Right lobe of liver (tissue), 6 donors: Measurements from ENCODE around the gene TLE1. TPM values are rescaled to one million over a fixed set of nuclear protein-coding genes. Genes with fewer than 3 reads are reported as not detected.
"Not testable (repeated sequence)": the region's sequence is repeated elsewhere in the genome, so short reads cannot be mapped to it uniquely, and the experiment has no call there.

Source experiments
- ATAC-seq, 4 donors: fragments of 200-7000 bp; cut with Tn5 transposase; one replicate each; pipeline ENCODE4 v1.9.1; 2020; ENCODE audit warnings: mild to moderate bottlenecking in 4 of 4, moderate library complexity in 4 of 4
- DNase-seq, 3 donors: peaks; one replicate each; pipeline ENCODE4 v3.0.0-alpha.2; 2020
- H3K27ac ChIP-seq, 3 donors: fragments of 200-600 bp; one replicate each; pipeline ENCODE4 v1.8.0; 2022
- H3K27me3 ChIP-seq, 2 donors: fragments of 200-600 bp; one replicate each; pipeline ENCODE4 v1.8.0; 2022
- H3K36me3 ChIP-seq, 4 donors: fragments of 200-600 bp; sonication (generic) in 1 of 4; one replicate each; pipeline versions ENCODE4 v1.5.1 to v1.8.0; 2017 to 2022; ENCODE audit warnings: control low read depth in 1 of 4
- H3K4me1 ChIP-seq, 4 donors: fragments of 200-600 bp; sonication (generic) in 1 of 4; one replicate each; pipeline versions ENCODE4 v1.5.1 to v1.8.0; 2017 to 2022; ENCODE audit warnings: control low read depth in 1 of 4
- H3K4me3 ChIP-seq, 3 donors: fragments of 200-600 bp; one replicate each; pipeline ENCODE4 v1.8.0; 2022
- H3K9me3 ChIP-seq, 4 donors: fragments of 200-600 bp; sonication (generic) in 1 of 4; one replicate each; pipeline versions ENCODE4 v1.5.1 to v1.8.0; 2017 to 2022; ENCODE audit warnings: control low read depth in 1 of 4
- CTCF ChIP-seq, 4 donors: fragments of 200-600 bp in 3 of 4; fragments of 450-650 bp in 1 of 4; IDR thresholded peaks; one replicate each; pipeline versions ENCODE4 v1.5.1 to v1.8.0; 2016 to 2022; ENCODE audit warnings: antibody characterized with exemption in 4 of 4, mild to moderate bottlenecking in 2 of 4
- POLR2A ChIP-seq: fragments of 450-650 bp; IDR thresholded peaks from one replicate; pipeline ENCODE4 v1.6.1; 2017; ENCODE audit warnings: antibody characterized with exemption, mild to moderate bottlenecking
- WGBS: methylation state at CpG from one replicate; pipeline ENCODE4 v1.1.6; 2018; ENCODE audit warnings: low coverage, low lambda C conversion rate; ENCODE audit not compliant: insufficient coverage; ENCODE audit errors: missing lambda C conversion rate; 5-methylcytosine and 5-hydroxymethylcytosine counted together
- intact Hi-C, 2 donors: fragments of 100-400 bp; cut with DNase I; formaldehyde crosslinking; loops; one replicate each; pipeline versions ENCODE4 v1.11.2 to v1.14.1; 2022
- total RNA-seq, 6 experiments: library from RNA; depleted of rRNA in 2 of 6; stranded (reverse); fragments of >200 nt in 2 of 6; fragmentation: NEBNext Ultra II Directional in 3 of 6; extraction: Animal tissue kit (Norgen Biotek cat#: 25700) in 3 of 6; gene quantifications; one replicate each; pipeline versions ENCODE4 v1.1.0 to v1.2.4, GENCODE V29; 2016 to 2023
- donor health status: DM: no; HTN: yes; CAD: no.
- donor health status: DM: no; HTN: no; CAD: no.
- donor health status: DM: no; HTN: no; CAD: no.
- donor health status: DM: no; HTN: yes; CAD: no.
- donor health status: DM: no; HTN: yes; CAD: no.

Gene TLE1
- total RNA-seq, 6 experiments from 2014 or later = 31.9 to 62.9 (median 58.0) TPM

- H3K4me1 ChIP-seq = peaks cover 0 to 6% (median 0%) of the 10 kb centered on the region in 4 donors
- no peak overlapping the region for H3K4me3 ChIP-seq
- ATAC-seq = no peak
- H3K27ac ChIP-seq = no peak overlapping the region
- TF ChIP-seq CTCF (IDR thresholded peaks at IDR 0.05) (no peak), POLR2A (no peak)
- WGBS = 93% methylated on average over 8 of the region's 8 CpGs
- no peaks in the 10 kb centered on the region for H3K27me3 ChIP-seq
- H3K9me3 ChIP-seq = no peaks in the 10 kb centered on the region
- H3K36me3 ChIP-seq = peaks cover 0 to 36% (median 10%) of the 10 kb centered on the region in 4 donors
- intact Hi-C loops = no loop called here
- DNase-seq = no peak
Observed at GRCh38 chr9:81650586-81651515, 38.5 kb downstream of the TLE1 start.

GRCh38 chr9:81649475-81650240, 39.7 kb downstream of the TLE1 start:
- WGBS = 81% methylated on average over 13 of the region's 13 CpGs
- DNase-seq = no peak
- H3K27me3 ChIP-seq = no peaks in the 10 kb centered on the region
- H3K9me3 ChIP-seq = no peaks in the 10 kb centered on the region
- TF ChIP-seq POLR2A = no peak
- TF ChIP-seq CTCF (IDR thresholded peaks at IDR 0.05) = no peak
- H3K4me3 ChIP-seq = no peak overlapping the region
- H3K36me3 ChIP-seq = peaks cover 0 to 36% (median 10%) of the 10 kb centered on the region in 4 donors
- no peak overlapping the region for H3K27ac ChIP-seq
- no peak for ATAC-seq
- H3K4me1 ChIP-seq = no peaks in the 10 kb centered on the region
- intact Hi-C loops = no loop called here

- no peaks in the 10 kb centered on the region for H3K27me3 ChIP-seq
- no peak for TF ChIP-seq POLR2A
- TF ChIP-seq CTCF (IDR thresholded peaks at IDR 0.05) = no peak
- WGBS = 91% methylated on average over 2 of the region's 2 CpGs
- no peaks in the 10 kb centered on the region for H3K4me1 ChIP-seq
- ATAC-seq (no peak), DNase-seq (no peak)
- H3K27ac ChIP-seq = no peak overlapping the region
- no peaks in the 10 kb centered on the region for H3K9me3 ChIP-seq
- H3K36me3 ChIP-seq = peaks cover 0 to 36% (median 10%) of the 10 kb centered on the region in 4 donors
- intact Hi-C loops = no loop called here
- H3K4me3 ChIP-seq = no peak overlapping the region
Observed at GRCh38 chr9:81648891-81649290, 40.5 kb downstream of the TLE1 start.

GRCh38 chr9:81646337-81646736, 43.0 kb downstream of the TLE1 start:
- ATAC-seq = no peak
- no peak overlapping the region for H3K27ac ChIP-seq

GRCh38 chr9:81644513-81644912, 44.8 kb downstream of the TLE1 start:
- intact Hi-C loops = not testable (repeated sequence)

More at GRCh38 chr9:81646337-81646736, 43.0 kb downstream of the TLE1 start:
- no peak for DNase-seq
- Histone ChIP-seq H3K4me3 (no peak overlapping the region), H3K4me1 (no peaks in the 10 kb centered on the region), H3K9me3 (no peaks in the 10 kb centered on the region), H3K36me3 (peaks cover 0 to 26% (median 8%) of the 10 kb centered on the region in 4 donors), H3K27me3 (no peaks in the 10 kb centered on the region)
- WGBS = 94% methylated on average over 3 of the region's 3 CpGs
- intact Hi-C loops = no loop called here
- TF ChIP-seq CTCF (IDR thresholded peaks at IDR 0.05) (no peak), POLR2A (no peak)

More at GRCh38 chr9:81644513-81644912, 44.8 kb downstream of the TLE1 start:
- not testable (repeated sequence) for ATAC-seq, H3K9me3 ChIP-seq, H3K36me3 ChIP-seq, H3K4me3 ChIP-seq, DNase-seq, H3K27me3 ChIP-seq, H3K4me1 ChIP-seq, H3K27ac ChIP-seq
- 74% methylated on average over 6 of the region's 6 CpGs for WGBS
